Right ventricle myocardium superior (tissue), 1 donor: Measurements from ENCODE around the gene HMGCS2. TPM values are rescaled to one million over a fixed set of nuclear protein-coding genes. Genes with fewer than 3 reads are reported as not detected.
"Not testable (repeated sequence)": the region's sequence is repeated elsewhere in the genome, so short reads cannot be mapped to it uniquely, and the experiment has no call there.

ENCODE experiments used
- ATAC-seq: fragments of 200-7000 bp; cut with Tn5 transposase; one replicate; pipeline ENCODE4 v1.9.1; 2020; ENCODE audit warnings: mild to moderate bottlenecking; ENCODE audit not compliant: poor library complexity
- DNase-seq: peaks from one replicate; pipeline ENCODE4 v3.0.0-alpha.2; 2020
- intact Hi-C: fragments of 100-400 bp; cut with DNase I; formaldehyde crosslinking; loops from one replicate; pipeline ENCODE4 v1.11.2; 2022
- total RNA-seq: library from RNA; stranded (reverse); fragmentation: NEBNext Ultra II Directional; extraction: Animal tissue kit (Norgen Biotek cat#: 25700); gene quantifications from one replicate; pipeline ENCODE4 v1.2.1, GENCODE V29; 2021
- donor health status: DM: no; HTN: yes; CAD: no; lungs with severe emphysema.

The HMGCS2 gene
- total RNA-seq, 1 donor from 2014 or later: 210 TPM

- intact Hi-C loops: no loop called here
- ATAC-seq: no peak
- DNase-seq: no peak
Measured at GRCh38 chr1:119794230-119794875, 25.6 kb upstream of the HMGCS2 start.

GRCh38 chr1:119791377-119791776, 22.7 kb upstream of the HMGCS2 start:
- DNase-seq: no peak
- intact Hi-C loops: no loop called here
- ATAC-seq: no peak

- no peak for DNase-seq
- intact Hi-C loops: no loop called here
- ATAC-seq: no peak
Measured at GRCh38 chr1:119790451-119791198, 21.9 kb upstream of the HMGCS2 start.

GRCh38 chr1:119787776-119788175, 19.1 kb upstream of the HMGCS2 start:
- DNase-seq (no peak), ATAC-seq (no peak)
- intact Hi-C loops: no loop called here

- DNase-seq, intact Hi-C loops, ATAC-seq: not testable (repeated sequence)
Measured at GRCh38 chr1:119786473-119787050, 17.9 kb upstream of the HMGCS2 start.

GRCh38 chr1:119786046-119786445, 17.3 kb upstream of the HMGCS2 start:
- intact Hi-C loops, ATAC-seq, DNase-seq: not testable (repeated sequence)

- peak; percentile 88 for ATAC-seq
- intact Hi-C loops: no loop called here
- peak; percentile 86 for DNase-seq
Measured at GRCh38 chr1:119784191-119784781, 15.6 kb upstream of the HMGCS2 start.

- DNase-seq (no peak), ATAC-seq (peak; percentile 45)
- intact Hi-C loops: no loop called here
Measured at GRCh38 chr1:119783354-119784185, 14.9 kb upstream of the HMGCS2 start.

GRCh38 chr1:119782631-119783325, 14.1 kb upstream of the HMGCS2 start:
- intact Hi-C loops: no loop called here
- no peak for ATAC-seq
- DNase-seq: no peak

GRCh38 chr1:119781434-119782210, 12.9 kb upstream of the HMGCS2 start:
- no peak for DNase-seq
- intact Hi-C loops: no loop called here
- ATAC-seq: no peak

GRCh38 chr1:119779869-119780356, 11.2 kb upstream of the HMGCS2 start:
- DNase-seq: peak; percentile 54
- peak; percentile 81 for ATAC-seq
- intact Hi-C loops: no loop called here

GRCh38 chr1:119778886-119779560, 10.3 kb upstream of the HMGCS2 start:
- intact Hi-C loops: no loop called here
- ATAC-seq (no peak), DNase-seq (no peak)

GRCh38 chr1:119778359-119778758, 9.7 kb upstream of the HMGCS2 start:
- intact Hi-C loops: no loop called here
- no peak for DNase-seq
- no peak for ATAC-seq

- DNase-seq (no peak), ATAC-seq (no peak)
- intact Hi-C loops: no loop called here
Measured at GRCh38 chr1:119774746-119775490, 6.2 kb upstream of the HMGCS2 start.

GRCh38 chr1:119773711-119774241, 5.1 kb upstream of the HMGCS2 start:
- intact Hi-C loops: no loop called here
- peak; percentile 68 for ATAC-seq
- no peak for DNase-seq

- intact Hi-C loops: no loop called here
- no peak for ATAC-seq
- no peak for DNase-seq
Measured at GRCh38 chr1:119772298-119772697, 3.6 kb upstream of the HMGCS2 start.
